GM23248 (cell line): ENCODE results near the gene MXI1.

Source experiments
- EZH2 ChIP-seq: fragments of 200-600 bp; sonication (generic); IDR thresholded peaks from 2 replicates; pipeline ENCODE4 v1.6.1; 2018; ENCODE audit warnings: antibody characterized with exemption, mild to moderate bottlenecking; ENCODE audit not compliant: insufficient read depth, poor library complexity, severe bottlenecking
- EZH2phosphoT487 ChIP-seq: fragments of 200-600 bp; sonication (generic); IDR thresholded peaks from 2 replicates; pipeline ENCODE4 v1.6.1; 2018; ENCODE audit warnings: antibody characterized with exemption, moderate library complexity, mild to moderate bottlenecking, low read depth; ENCODE audit not compliant: insufficient read depth

DNA sequence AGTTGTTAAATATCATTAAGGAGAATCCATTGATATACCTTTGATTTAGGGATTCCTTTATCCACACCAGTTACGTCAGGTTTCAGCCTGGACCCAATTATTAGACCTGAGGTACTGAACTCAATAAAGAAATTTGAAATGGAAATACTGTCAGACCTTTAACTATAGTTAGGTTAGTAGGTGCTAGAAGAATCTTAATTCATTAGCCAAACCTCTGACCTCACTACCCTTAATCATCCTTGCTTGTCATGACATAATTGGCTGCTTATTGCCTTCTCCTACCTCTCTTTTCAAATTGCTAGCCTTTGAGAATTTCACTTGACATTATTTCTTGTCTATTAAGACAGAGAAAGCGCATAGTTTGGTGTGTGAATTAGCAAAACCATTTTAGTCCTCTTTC lies 70.2 kb downstream of the MXI1 start:
- TF ChIP-seq EZH2 (no peak), EZH2phosphoT487 (no peak)
